NK-92 (cell line): ENCODE results near the gene C10orf90.

Experiments
- DNase-seq: peaks from one replicate; lab custom pipeline; 2025; ENCODE audit not compliant: unreplicated experiment; lab: John Stamatoyannopoulos, UW

C10orf90 gene

DNA sequence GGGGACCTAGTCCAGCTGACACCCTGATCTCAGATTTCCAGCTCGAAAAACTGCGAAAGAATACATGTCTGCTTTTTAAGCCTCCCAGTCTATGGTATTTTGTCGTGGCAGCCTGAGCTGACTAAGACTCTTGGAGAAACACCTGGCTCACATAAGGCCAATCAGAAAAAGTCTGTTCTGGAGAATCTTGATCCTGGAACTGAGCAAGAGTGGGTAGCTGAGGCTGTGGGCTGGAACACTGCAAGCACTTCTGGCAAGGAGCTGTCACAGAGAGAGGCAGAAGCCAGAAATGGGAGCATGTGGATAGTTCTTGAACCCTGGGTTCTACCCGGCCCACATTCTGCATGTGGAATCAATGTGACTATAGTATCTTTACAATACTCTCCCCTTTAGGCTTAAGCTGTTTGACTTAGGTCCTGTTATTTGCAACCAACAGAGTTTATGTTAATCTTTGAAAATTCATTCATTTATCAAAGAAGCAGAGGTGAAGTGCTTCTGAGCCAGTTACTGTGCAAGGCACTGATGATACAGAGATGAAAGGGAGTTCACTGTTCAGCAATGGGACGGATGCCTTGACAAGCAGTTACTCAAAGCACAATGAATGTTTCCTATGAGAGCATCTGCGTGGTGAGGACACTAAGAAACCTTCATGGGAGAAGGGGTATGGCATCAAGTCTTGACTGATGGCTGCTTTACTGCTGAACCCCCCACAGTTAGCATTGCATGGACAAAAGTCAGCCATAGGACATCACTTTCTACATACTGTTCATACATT lies 4.4 kb upstream of the C10orf90 start:
- no peak for DNase-seq

DNA sequence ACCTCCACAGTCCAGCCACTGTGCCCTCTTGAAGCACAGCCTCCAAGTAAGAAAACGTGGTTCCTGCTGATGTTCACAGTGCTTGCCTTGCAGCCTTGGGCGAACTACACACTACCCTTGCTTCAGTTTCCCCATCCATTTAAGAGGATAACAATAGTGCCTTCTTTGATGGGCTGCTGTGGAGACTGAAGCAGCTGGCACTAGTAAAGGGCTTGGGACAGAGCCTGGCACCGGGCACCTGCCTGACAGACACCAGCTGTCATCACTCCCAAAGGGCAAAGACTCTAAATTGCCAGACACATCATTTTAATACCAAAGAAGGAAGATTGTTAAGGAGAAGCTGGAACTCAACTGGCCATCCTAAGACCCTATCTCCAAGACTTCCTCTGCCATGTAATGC lies 3.1 kb upstream of the C10orf90 start:
- no peak for DNase-seq

DNA sequence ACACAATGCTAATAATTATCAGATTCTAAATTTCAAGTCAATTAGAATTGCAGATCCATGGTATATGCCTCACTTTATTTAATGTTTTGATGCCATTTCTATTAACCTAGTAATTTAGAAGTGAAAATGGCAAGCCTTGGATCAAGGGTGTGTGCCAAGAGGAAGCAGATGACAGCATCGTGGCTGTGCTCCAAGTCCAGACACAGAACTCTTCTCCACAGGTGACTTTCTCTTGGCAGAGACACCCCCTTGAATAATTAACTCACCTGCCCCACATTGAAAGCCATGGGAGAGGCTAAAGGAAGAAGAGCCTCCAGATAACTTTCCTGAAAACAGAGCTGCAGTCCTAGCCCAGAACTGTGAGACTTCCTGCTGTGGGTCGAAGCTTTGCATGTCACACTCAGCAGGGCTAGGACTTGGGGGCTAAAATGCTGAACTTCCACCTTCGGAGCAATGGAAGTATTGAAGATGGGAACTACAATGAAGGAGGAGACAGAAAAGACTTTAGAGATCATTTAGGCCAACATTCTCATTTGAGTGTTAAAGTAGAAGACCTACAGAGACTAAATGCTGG lies 996 bp upstream of the C10orf90 start:
- no peak for DNase-seq

DNA sequence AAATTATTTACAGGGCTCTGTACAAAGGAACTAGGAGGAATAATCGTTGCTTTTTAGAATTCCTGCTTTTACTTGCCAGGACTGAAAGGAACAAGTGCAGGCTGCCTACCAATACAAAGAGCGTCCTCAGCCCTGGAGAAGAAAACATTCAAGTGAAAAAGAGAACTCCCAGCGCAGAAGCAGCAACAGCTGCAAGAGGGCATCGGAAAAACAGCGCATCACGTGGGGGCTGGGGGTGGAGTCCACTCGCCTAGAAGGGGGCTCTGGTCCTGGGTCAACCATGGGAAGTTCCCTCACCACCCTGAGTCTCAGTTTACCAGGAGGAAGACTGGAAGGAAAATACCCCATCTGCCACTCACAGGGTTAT lies 385 bp upstream of the C10orf90 start:
- no peak for DNase-seq

DNA sequence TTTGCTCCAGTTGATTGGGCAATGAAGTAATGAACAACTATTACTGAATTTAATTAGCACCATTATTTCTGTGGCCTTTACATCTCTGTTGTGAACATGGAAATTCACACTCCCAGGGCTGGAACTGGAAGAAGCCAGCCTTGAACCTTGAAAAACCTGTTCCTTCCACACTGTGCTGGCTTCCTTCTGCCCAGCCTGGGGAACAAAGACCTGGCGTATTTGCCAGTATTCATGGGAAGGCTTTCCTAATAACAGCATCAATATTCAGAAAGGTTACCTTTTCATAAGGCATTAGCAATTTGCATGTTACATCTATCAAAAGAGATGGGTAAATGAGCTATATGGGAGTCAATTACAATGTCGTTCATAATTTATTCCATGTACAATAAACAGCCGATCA lies 1.3 kb downstream of the C10orf90 start:
- no peak for DNase-seq

DNA sequence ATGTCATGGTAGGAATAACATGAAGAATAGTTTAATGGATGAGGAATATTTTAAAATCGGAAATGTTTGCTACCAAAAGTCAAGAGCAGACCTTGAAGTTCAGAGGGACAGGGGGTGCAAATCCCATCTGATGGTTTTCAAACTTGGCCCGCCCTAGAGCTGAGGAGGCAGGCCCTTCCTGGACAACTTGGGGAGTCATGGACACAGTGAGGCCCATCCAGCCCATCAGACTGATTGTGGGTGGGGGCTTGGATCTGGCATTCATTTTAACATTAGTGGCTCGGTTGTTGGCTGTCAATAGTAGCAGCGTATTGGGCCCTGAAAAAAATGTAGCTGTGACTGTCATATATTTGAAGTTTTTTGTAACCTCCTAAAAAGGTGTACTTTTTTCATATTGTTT lies 2.0 kb downstream of the C10orf90 start:
- no peak for DNase-seq

DNA sequence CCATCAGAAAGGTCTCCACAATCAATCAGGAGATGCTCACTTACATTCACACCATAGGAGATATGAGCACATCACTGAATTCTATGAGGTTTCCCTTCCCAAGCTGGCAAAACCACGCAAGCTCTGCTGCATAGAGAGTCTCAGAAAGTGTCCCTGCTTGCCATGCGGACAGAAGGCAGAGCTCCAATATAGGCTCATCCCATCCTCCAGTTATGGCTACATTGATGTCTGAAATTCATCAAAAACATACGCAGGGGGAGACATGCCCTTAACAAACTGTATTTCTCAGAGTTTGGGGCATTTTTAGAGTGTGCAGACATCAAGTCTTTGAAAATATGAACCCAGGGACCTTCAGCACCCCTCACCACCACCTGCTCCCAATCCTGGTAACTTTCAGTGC lies 2.9 kb downstream of the C10orf90 start:
- DNase-seq, result no peak

DNA sequence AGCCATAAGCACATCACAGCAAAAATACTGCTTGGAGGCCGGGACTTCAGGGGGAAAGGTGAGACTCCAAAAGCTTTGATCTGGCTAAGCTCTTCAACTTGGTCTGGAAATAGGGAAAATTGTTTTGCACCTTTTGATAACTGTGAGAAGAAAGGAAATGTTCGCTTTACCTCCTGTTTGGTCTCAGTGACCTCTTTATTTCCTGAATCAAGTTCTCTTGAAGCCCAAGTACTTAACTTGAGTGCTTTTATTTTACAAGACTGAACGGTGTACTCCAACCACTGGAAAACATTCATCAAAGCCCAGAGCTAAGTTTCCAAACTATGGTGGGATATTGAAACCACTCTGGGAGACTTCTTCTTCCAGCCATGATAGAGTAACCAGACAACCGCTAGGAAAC lies 5.3 kb downstream of the C10orf90 start:
- no peak for DNase-seq

DNA sequence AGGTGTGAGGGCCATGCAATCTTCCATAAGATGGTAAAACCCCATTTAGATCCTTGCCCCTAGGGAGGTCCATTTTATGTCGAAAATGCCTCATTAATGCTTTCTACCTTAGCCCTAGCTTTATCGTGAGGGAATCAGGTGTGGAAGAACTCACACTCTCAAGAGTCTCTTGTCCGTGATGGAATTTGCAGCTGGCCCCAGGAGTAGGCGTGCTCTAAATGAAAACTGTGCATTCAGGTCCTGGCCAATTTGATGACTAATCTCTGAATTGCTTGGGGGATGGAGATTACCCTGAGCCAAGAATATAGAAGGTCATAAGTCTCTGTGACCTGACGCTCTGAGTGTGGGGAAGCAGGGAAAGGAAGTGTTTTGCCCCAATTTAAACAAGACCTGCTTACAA lies 6.6 kb downstream of the C10orf90 start:
- no peak for DNase-seq

DNA sequence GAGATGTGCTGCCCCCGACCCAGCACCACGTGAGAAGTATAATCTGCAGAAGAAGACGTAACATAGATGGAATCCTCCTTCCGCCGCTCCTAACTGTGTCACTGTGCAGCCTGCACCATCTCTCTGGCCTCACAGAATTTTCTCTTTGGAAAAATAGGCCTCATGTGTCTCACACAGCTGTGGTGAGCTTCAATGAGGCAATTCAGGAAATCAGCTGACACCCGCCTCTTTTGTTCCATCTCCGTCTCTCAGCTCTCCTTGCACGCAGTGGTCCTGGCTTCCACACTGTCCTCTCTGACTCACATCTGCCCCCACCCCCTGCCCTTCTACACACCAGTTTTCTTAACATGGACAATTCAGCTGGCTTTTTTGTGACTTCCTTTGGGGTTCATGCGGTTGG lies 7.2 kb downstream of the C10orf90 start:
- no peak for DNase-seq

DNA sequence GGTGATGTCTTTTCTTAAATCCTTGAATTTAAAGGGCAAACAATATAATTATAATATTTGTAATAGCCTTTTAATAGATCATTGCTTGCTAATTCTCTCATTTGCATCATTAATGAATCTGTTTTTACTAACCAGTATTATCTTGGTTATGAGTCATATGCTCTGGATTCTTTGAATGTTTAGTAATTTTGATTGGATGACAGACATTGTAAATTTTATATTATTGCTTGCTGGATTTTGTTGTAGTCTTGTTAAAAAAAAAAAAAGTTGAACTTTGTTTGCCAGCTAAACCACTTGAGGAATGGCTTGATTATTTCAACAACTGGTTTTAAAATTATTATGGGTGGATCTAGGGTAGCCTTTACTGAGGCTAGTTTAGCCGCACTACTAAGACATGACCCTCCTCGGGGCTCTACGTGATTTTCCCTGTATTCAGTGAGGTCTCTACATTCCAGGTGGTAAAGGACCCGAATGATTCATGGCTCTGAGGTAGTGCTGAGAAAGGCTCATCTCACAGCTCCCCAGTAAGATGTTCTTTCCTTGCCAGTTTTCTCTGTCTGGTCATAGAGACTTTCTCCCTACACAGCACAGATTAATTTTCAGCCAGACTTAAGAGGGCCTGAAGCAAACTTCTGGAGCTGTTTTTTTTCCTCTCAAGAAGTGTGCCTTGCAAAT lies 8.5 kb downstream of the C10orf90 start:
- no peak for DNase-seq

DNA sequence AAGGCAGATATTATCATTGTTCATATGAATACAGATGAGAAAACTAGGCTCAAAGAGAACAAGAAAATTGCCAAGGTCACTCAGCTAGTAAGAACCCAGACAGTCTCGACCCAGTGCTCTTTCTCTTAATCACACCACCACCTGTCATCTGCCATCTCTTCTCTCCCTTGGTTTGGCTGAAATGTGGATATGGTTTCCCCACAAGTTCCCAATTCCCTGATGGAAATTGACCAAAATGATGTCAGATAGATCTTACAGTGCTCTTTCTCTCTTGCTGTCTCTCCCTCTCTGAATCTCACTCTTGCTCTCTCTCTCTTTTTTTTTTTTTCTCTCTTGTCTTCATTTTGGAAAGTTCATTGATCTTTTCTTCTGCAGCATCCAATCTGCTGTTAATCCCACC lies 9.1 kb downstream of the C10orf90 start:
- no peak for DNase-seq

DNA sequence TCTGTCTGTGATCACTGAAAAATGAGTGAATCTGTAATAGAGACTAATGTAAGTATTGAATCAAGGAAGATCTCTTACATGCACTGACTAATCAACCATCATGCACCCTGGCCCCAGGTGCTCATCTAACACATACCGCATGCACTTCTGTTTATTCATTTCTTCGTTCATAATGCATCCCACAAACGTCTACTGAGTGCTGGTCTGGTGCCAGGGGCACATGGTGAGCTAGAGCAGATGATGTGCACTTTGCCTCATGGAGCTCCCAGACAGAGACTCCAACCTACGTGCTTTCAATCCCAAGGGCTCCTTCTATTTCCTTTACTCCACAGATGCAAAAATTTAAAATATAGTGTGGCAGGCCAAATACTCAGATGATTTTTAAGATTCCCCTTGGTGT lies 10.7 kb downstream of the C10orf90 start:
- DNase-seq, result no peak

DNA sequence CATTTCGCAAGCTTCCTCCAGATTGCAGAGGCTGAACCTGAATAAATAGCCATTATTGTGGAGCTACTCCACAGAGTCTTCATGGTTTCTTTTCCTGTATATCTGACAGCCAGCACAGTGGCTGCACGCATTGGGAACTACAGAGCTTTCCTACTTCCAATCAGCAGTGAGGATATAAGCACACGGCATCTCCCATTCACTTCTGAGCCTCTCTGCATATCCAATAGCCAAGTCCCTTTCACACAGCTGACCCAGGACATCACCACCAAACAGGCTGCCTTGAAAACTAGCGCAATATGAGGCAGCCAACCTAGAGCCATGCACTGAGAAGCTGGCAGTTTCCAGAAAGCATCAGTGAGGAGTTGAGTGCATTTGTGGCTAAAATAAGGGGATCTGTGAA lies 11.6 kb downstream of the C10orf90 start:
- DNase-seq, result no peak

DNA sequence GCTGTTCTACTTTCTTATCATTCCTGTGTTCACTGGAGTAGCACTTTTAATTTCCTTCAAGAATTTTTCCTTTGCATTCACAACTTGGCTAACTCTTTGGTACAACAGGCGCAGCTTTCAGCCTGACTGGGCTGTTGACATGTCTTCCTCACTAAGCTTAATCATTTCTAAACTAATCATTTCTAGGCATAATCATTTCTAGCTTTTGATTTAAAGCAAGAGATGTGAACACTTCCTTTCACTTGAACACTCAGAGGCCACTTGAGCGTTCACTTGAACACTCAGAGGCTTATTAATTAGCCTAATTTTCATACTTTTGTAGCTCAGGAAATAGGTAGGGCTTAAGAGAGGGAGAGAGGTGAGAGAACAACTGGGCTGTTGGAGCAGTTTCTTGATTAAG lies 15.9 kb downstream of the C10orf90 start:
- DNase-seq, result no peak

DNA sequence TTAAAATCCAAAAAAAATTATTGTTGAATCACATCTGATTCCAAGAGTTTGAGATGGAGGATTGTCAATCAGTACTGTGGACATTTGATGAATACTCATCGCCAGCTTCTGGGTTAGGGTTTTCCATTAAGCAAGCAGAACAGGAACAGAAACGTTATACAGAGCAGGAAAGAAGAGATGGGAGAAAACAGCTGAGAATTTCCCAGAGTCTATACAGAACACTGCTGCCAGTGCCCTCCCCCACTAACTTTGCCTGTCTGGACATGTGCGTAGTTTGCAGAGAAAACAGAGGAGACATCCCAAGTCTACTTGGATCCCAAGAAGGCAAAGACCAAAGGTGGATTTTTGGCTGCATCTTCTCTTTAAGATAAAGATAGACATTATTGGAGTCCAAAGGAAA lies 19.0 kb downstream of the C10orf90 start:
- DNase-seq, result no peak

DNA sequence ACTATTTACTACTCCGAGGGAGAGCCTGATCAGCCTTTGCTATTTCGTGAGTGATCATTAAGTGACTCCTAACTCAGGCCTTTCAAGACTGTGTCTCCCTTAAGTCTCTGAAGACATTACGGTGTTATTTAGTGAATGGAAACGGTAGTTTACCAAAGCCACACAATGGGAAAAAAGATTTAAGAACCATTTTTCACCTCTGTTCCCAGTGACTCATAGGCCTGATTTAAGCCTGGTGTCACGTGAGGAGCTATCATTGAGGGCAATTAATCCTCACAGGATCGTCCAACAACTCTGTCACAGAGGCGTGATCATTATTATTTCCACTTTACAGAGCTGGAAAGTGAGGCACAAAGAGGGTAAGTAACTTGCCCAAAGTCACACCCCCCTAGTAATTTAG lies 20.3 kb downstream of the C10orf90 start:
- no peak for DNase-seq

DNA sequence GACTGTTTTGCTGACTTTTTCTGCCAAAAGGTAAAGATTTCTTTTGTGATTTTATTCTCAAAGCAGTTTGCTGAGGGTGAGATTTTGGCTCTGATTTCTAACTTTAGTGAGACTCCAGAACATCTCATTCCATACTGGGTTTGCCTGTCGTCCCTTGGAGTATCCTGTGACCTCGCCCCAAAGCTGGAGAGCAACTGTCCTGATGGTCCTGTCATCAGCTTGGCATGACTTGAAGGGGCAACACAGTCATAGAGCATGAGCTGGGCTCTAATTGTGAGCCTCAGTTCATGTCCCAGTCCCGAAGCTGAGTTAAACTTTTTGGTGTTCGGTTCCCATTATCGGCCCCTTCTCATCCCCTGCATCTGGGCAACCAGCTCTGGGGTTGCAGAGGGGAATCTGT lies 23.4 kb downstream of the C10orf90 start:
- DNase-seq, result no peak

DNA sequence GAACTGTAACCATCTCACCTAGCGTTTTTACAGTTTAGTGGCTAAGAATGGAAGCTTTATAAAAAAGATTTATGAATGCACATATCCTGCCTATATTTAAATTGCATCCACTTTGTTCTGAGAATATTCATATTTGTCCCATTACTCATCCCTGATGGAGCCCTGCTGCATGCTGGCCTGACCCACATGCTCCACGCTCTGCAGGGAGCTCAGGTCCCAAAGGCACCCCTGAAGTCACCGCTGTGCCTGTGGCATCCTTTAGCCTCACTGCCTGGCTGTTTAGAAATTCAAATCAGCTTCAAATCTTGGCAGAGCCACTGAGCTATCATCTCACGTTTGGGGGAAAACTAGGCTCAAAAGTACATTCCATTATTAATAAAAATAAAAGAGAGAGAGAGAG lies 24.4 kb downstream of the C10orf90 start:
- no peak for DNase-seq

DNA sequence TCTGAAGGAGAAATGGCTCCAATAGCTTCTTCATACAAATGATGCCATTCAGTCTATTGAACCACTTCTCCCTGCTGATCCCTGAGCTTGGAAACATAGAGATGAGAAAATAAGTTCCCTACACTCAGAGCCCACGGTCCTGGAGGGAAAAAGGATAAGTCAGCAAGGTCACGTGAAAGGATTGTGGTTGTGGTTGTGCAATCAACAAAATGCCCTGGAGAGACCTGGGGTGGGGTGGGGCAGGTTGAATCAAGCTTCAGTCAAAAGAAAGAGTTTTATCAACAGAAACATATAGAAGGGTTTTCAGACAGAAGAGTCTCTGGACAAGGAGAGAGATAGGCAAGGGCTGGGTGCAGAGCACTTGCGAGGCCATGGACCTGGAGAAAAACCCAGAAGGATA lies 30.1 kb downstream of the C10orf90 start:
- no peak for DNase-seq

DNA sequence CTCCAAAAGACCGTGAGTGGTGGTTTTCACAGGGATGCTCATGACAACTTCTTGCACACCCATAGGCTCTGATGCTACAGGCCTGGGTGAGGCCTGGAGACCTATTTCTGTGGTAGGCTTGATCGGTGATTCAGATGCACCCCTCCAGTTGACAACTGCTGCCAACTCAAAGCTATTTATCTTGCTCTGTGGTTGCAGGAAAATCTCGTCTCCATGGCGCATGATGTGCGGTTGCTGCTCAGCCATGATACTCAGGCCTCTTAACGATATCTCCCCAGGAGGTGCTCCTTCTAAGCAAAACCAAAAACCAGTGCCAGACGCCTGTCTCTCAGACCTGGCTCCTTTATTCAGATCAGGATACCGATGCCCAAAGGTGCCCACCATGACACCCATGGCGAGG lies 31.4 kb downstream of the C10orf90 start:
- no peak for DNase-seq

DNA sequence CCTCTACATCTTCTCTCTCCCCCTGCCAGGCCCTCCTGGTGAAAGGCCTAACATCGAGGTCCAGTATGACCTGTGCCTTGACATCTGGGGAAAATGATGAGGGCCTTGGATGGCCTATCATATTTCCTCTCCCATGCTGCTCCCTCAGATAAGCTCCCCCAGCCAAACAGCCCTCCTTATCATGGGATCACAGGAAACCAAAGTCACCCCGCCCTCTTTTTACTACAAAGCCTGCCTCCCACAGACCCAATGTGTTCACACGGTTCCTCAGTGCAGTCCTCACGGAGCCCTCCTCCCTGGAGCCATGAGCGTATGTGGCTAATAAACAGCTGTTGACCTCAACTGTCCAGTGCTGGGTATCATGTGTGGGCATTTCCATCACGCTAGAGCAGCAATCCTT lies 32.0 kb downstream of the C10orf90 start:
- DNase-seq, result no peak

DNA sequence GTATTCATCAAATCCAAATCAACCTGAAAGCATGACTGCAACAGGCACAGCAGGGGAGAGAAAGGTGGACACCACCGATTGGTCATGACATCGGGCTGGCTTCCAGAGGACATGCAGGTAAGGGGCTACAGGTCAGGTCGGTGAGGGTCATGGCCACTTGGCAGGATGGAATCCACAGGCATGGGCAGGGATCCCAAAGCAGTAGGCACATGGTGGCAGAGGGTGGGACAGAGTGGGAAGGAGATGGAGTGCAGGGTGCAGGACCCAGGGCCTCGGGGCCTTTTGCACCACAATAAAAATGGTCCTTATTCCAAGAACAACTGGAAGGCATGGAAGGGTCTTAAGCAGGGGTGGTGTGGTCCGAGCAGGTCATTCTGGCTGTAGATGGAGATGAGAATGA lies 33.0 kb downstream of the C10orf90 start:
- DNase-seq, result no peak
